HG03196 (cell line): ENCODE results near the gene DGKK.
"Not testable (repeated sequence)": the region's sequence is repeated elsewhere in the genome, so short reads cannot be mapped to it uniquely, and the experiment has no call there.

Source experiments
- ATAC-seq: cut with Tn5 transposase; IDR thresholded peaks from one replicate; pipeline ENCODE4 v1.9.1; 2021; ENCODE audit not compliant: unreplicated experiment

The DGKK gene

DNA sequence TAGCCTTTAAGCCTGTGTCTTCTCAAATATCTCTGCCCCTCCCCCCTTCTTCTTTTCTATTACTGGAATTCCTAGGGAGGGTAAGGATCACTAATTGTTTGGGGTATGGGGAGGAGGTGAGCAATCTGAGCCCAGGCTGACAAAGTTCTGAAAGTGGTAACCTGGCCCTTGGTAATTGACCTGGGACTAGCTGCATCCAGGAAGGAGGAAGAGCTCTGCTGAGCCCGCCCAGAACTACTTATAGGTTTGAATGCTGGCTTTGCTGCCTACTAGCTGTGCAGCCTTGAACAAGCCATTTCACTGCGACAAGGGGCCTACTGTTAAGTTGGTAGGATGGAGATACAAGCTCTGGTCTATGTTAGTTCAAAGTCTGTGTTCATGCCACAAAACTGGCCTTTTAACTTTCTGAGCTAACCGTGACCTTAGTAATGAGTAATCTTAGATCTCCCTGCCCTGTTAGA is 37.8 kb downstream of the DGKK start:
- no peak for ATAC-seq

DNA sequence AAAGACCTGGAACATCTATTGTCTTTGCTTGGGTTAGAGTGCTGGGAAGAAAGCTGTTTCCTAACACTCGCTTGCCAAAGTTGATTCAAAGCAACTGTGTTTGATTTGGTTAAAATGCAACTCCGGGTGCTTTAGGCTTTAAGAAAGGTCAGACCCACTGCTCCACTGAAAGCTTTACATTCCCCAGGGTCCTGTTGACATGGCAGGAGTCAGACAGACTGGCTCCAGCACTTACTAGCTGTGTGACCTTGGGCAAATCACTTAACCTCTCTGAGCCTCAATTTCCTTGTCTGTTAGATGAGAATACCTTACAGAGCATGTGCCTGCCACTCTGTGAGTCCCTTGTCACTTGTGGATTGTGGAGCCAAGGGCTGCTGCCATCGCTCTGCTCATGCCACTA is 39.0 kb downstream of the DGKK start:
- no peak for ATAC-seq

DNA sequence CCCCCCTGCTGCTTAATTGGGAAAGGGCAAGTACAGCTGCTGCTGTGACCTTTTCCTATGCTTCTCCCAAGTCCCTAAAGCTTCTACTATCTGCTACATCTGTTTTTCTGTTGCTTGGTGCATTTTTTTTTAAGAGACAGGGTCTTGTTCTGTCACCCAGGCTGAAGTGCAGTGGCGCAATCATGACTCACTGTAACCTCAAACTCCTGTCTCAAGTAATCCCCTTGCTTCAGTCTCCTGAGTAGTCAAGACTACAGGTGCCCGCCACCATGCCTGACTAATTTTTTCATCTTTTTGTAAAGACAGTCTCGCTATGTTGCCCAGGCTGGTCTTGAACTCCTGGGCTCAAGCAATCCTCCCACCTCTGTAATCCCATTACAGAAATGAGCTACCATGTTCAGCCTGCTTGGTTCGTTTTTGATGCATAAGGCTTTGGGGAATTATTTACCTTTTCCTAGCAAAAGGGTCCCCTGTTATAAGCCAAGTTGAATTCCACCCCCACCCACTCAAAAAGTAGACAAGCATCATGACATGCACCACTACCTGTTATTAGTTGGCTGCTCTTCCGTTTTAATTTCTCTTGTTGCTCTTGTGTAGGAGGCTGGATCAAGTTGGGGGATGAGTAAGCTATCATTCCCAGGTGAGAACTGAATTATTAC is 39.6 kb downstream of the DGKK start:
- no peak for ATAC-seq

DNA sequence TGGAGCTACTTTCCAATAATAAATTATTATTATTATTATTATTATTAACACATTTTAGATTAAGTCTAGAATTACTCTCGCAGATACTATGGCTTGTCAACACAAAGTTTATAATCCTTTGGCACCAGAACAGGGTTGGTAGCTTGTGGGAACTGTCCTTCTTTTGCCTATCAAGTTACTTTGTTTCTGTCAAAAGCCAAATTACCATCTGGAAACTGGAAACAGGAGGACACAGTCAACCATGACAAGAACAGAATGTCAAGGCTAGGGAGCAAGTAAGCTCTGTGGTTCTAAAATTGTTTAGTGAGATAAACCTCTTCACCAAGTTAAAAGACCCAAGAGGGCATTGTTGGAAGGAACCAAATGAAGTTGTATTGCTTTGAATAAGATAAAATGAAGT is 42.5 kb downstream of the DGKK start:
- no peak for ATAC-seq

DNA sequence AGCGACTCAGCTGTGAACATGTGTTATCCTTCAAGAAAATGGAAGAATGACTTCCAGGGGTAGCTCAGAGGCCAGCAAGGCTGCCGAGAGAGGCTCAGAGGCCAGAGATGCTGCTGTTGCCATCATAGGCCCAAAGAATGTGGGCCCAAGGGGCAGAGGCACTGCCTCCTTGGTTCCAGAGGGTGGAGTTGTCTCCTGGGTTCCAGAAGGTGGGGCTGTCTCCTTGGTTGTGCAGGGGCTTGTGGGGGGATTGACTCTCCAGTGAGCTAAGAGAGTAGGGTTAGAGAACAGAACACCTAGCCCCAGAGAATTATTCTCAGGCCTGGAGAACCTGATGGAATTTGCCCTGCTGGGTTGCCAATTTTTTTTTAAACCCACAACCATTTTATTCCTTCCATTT is 62.6 kb downstream of the DGKK start:
- ATAC-seq, result no peak

DNA sequence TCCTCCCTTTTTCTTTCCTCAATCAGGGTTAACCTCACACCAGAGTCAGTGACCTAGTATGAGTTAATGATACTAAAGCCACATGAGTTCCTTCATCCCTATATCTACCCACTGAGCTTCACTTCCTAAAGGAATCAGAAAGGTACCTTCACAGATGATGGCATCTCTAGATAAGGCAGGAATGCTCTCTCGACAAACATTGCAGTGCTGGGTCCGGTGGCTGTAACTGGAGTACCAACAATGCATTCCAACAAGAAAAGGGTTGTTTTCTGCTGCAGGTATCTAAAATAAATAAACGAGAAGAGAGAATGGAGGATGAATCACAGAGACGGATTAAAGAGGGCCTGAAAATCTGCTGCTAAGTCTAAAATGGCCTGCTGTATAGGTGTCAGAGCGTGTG is 66.7 kb downstream of the DGKK start:
- no peak for ATAC-seq

DNA sequence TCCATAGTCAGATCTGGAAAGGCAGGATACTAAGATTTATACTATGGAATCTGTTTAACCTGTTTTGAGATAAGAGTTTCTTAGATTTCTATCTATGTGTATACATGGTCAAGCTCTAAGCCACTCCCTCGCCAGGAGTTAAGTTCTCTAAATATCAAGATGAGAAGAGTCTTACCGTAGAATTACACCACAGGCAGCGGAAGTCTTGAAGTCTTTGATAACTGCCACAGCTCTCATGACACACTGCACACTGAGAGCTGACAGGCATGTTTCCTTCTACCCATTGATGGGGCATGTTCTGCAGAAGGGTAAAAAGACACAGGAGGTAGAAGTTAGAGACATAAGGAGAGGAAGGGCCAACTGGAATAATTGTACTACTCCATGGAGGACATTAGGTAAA is 67.7 kb downstream of the DGKK start:
- ATAC-seq, result no peak

GRCh38 chrX:50393902-50394301 is 76.7 kb downstream of the DGKK start:
- ATAC-seq, result no peak

- ATAC-seq, result no peak
Measured at GRCh38 chrX:50386520-50386919, 84.1 kb downstream of the DGKK start.

- no peak for ATAC-seq
Measured at GRCh38 chrX:50381729-50382415, 88.8 kb downstream of the DGKK start.

DNA sequence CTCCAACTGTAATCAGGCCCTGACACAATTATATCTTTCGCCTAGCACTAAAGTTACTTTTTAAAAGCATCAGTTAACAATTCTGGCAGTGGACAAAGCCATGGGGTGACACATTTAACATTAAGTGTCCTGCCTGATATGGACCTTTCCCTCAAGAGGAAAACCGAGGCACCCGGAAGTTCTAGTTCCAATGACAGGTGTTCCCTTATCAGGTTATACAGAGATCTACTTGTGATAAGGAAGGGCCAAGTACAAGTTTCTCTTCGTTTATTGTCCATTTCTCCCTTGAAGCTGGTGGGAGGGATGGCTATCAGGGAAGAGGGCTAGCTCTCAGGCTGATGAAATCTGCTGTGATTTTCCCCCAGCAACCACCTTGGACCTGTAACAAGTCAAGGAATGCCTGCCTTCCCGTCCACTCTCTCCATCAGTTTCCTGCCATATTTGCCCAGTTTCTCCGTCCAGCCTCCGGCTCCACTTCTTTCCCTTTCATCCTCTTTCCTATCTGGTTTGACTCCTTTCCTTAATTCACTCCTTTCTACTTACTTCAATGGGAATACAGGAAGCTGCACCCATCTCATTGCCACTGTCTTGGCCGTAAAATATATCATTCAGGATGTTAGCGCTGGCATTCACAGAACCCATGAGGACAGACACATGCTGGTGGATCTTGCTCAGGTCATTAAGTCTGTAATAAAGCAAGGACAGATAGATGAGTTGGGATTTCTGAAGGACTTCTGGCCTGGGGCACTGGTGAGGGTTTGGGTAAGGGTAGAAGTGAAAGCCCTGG is 95.0 kb downstream of the DGKK start:
- no peak for ATAC-seq

GRCh38 chrX:50372966-50373365 is 97.7 kb downstream of the DGKK start:
- no peak for ATAC-seq

- no peak for ATAC-seq
Measured at GRCh38 chrX:50343917-50344316, 126.7 kb downstream of the DGKK start.

GRCh38 chrX:50333308-50333707 is 137.3 kb downstream of the DGKK start:
- ATAC-seq, result no peak

GRCh38 chrX:50332668-50333067 is 138.0 kb downstream of the DGKK start:
- not testable (repeated sequence) for ATAC-seq

- ATAC-seq, result no peak
Measured at GRCh38 chrX:50327235-50327634, 143.4 kb downstream of the DGKK start.
